Posterior cingulate gyrus (tissue), 11 donors: Measurements from ENCODE around the gene FAM120B.
A peak's percentile ranks its signal among the peaks of the same experiment; 100 is the strongest.

ENCODE experiments used
- DNase-seq, 10 donors: peaks; one replicate each; pipeline versions ENCODE4 v3.0.0 to v3.0.0-alpha.2; 2020 to 2021; ENCODE audit warnings: mixed read lengths in 3 of 10
- intact Hi-C: fragments of 100-400 bp; cut with DNase I; formaldehyde crosslinking; loops from one replicate; pipeline ENCODE4 v1.15.1; 2023

The FAM120B gene

DNA sequence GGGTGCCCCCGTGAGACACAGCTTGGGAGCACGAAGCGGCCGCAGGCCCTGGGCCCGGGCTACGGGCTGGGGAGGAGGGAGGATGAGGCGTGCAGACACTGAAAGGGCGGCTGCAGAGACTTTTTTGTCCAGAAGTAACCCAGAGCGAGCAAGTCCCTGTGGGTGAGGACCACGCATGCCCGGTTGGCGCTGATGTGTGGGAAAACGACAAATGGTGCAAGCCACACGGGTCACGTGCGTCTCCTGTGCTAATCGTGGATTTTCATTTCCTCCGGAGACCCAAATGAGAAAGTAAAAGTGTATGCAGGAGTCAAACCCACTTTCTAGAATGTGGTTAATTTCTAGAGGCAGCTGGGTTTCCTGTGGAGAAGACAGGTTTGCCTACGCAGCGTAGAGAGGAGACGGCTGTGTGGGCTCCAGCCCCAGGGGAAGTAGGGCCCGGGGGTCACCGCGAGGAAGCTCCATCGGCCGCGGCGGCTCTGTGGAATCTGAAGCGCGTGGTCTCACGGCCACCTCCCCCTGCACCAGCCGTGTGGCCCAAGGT lies 34.7 kb upstream of the FAM120B start:
- intact Hi-C loops, result no loop called here
- peak in 4 of 10 donors; percentile 28 to 82 (median 61) for DNase-seq

DNA sequence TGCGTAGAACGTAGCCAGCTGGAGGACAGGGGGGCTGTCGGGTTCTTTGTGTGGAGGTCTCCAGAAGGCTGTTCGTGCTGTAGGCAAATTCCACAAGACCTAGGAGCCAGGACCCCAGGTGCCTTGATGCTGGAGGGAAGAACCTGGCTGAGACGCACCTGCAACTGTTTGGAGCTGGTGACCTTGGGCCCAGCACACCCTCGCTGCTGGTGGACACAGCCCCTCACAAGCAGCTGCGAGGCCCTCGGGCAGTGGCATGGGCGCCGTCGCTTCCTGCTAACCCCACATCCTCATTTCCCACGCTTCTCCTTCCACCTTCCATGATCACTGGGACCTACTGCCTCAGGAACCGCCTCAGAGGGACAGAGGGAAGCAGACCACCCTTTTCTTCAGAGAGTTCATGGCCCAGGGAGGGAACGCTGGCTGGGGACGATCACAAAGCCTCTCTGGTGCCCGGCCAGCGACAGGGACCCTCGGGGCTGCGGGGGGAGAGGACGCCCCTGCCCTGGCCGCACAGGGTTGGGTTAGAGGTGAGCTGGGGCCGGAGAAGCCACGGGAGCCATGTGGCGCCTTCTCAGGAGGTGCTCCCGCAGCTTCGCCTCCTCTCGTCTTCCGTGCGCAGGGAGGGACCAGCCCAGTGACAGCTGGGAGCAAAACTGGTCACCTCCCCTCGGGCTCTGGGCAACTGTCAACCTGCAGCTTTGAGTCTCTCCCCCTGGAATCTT lies 34.1 kb upstream of the FAM120B start:
- peak in 3 of 10 donors; percentile 22 to 75 (median 70) for DNase-seq
- intact Hi-C loops, result no loop called here

DNA sequence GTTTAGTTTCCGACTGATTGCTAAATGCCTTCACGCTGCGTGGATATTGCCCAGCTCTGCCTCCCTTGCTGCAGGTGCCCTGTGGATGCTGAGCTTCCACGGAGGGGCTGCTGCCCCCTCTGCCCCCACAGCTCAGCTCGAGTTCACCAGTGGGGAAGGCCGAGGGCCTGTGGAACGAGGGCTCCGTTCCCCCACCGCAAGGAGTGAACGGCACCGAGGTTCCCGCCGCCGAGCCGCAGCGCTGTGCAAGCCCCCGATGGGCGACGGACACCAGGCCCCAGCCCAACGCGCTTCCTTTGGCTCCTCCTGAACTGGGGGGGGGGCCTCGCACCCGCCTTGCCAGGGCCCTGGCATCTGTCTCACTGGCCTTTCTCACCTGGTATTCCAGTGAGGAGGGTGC lies 33.4 kb upstream of the FAM120B start:
- peak in 3 of 10 donors; percentile 47 to 77 (median 74) for DNase-seq
- intact Hi-C loops, result no loop called here

DNA sequence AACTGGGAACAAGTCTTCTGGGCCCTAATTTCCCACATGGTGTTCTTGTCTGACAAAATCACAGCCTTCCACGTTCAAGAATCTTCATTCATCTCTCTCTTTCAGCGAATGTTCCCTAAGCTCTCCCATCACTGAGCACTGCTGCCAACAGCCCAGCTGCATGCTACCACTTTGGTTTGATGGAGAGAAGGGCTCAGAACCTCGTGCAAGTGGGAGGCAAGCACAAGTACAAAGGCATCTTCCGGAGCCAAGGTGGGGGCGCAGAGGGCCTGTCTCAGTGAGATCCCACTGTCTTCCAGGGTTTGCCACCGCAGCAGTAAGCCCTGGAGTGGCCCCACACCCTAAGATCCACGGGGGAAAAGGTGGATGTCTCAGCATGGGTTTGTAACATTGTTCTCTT lies 32.9 kb upstream of the FAM120B start:
- intact Hi-C loops, result no loop called here
- peak in 3 of 10 donors; percentile 20 to 67 (median 59) for DNase-seq

DNA sequence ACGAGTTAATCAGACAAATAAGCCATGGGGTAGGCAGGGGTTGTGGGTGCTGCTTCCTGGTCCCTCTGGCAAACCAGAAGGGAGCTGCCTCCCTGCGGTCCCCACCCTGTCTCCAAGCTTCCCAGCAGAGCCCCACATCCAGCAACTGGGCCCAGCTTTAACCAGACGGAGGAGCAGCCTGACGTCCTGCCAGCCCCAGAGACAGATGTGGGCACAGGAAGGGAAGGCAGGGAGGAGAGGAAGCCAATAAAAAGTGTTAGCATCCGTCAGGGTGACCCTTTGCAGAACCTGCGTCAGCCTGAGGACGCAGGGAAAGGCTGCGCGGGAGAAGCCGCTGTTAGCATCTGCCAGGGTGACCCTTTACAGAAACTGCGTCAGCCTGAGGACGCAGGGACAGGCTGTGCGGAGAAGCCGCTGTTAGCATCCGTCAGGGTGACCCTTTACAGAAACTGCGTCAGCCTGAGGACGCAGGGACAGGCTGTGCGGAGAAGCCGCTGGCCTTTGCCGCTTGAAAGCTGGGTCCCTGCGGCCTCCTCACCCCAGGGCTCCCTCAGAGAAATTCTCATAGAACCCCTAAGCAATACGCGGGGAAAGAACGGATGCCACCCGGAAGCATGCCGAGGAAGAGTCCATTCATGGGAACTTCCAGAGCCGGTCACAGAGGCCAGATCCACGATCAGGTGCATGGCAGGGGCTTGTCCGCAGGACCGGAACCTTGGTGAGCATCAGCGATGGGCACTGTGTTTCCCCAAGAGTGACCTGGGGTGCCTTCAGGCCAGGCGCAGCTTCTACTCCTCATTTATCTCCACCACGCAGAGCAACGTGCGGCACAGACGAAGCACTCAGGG lies 31.6 kb upstream of the FAM120B start:
- peak in 2 of 10 donors; percentile 44 to 78 for DNase-seq
- intact Hi-C loops, result no loop called here

DNA sequence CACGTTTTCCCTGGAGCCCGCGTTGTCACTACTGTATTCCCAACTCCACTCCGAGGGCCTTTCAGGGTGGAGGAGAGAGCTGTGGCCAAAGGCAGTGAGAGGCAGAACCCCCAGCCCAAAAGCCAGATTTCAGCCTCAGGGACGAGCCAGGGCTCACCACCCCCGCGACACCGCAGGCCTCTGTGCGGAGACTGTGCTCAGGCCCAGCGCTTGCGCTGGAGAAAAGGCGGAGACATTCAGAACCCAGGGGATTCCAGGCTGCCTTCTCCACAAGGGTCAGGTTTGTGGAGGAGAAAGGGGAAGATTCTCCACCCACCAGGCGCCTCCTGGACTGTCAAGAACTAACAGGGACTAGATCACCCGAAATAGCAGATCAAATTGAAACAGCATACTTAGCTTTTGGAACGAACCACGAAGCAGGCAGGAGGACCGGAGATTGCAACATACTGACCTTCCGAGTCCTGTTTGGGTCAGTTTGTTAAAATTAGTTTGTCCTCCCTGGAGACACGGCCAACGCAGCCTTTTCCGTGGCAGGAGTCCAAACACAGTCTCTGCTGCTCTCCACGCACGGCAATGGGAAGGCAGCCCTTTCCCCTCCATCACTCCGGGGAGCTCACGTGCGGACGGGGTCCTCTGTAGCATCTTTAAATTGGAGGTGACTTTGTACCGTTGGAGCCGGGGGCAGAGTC lies 30.0 kb upstream of the FAM120B start:
- intact Hi-C loops, result no loop called here
- peak in 3 of 10 donors; percentile 48 to 78 (median 56) for DNase-seq

DNA sequence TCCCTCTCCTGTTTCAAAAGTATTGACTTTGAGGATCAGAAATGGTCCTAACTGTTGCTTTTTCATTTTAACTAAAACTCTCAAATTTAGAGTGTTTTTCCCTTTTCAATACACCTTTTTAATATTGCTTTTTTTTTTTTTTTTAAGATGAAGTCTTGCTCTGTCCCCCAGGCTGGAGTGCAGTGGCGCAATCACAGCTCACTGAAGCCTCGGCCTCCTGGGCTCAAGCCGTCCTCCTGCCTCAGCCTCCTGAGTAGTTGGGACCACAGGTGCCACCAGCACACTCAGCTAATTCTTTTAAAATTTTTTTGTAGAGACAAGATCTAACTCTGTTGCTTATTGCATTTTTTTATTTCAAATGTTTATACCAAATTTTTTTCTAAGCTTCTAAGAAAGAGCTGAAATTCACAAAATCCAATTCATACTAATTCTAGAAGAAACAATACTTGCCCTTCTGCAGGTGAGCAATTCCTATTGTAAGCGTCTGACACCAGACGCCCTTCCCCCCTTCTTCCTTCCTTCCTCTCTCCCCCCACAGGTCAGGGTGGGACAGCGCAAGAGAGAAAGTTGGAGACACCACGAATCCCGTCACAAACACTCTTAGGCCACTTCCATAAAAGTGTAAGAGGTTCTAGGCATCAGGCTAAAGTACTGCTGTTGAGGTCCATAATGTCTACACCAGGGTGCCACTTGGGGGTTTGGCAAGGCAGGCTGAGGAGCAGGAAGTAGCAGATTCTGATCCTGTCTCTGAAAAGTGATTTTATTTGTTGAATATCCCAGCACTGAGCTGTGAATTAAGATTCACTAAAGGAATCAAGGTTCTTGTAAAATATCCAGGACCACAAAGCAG lies 28.4 kb upstream of the FAM120B start:
- peak in 3 of 10 donors; percentile 20 to 56 (median 55) for DNase-seq
- intact Hi-C loops, result no loop called here

DNA sequence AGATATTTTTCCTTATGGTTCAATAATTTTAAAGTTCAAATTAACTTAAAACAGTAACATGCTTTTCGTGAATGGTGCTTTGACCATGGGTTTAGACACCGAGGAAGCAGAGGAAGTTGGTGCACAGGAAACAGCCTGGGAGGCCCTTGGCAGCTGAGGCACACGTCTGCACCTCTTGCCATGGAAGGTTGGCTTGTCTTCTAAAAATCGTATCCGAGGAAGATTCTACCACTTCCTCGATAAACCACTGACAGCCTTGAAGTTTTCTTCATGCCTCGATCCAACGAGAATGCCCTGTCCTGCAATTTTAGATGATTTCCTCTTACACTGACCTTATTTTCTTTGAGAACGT lies 27.8 kb upstream of the FAM120B start:
- DNase-seq, result peak in 1 of 10 donors; percentile 37
- intact Hi-C loops, result no loop called here

DNA sequence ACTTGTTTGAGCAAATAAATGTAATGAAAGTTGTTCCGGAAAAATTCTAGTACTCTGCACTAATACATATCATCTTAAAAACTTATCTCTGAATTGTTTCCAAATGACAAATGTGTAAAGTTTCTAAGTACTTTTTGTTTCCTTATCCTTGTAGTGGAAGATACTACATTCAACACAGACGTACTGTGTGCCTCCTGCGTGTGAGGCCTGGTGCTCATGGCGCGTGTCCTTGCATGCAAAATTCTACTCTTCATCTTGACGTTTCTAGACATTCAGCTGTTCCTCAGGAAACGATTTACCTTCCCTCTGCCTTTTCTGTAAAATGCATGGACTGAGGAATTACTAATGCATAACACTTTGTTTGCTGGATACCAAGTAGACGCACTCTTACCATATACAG lies 27.1 kb upstream of the FAM120B start:
- intact Hi-C loops, result no loop called here
- peak in 2 of 10 donors; percentile 32 to 61 for DNase-seq

DNA sequence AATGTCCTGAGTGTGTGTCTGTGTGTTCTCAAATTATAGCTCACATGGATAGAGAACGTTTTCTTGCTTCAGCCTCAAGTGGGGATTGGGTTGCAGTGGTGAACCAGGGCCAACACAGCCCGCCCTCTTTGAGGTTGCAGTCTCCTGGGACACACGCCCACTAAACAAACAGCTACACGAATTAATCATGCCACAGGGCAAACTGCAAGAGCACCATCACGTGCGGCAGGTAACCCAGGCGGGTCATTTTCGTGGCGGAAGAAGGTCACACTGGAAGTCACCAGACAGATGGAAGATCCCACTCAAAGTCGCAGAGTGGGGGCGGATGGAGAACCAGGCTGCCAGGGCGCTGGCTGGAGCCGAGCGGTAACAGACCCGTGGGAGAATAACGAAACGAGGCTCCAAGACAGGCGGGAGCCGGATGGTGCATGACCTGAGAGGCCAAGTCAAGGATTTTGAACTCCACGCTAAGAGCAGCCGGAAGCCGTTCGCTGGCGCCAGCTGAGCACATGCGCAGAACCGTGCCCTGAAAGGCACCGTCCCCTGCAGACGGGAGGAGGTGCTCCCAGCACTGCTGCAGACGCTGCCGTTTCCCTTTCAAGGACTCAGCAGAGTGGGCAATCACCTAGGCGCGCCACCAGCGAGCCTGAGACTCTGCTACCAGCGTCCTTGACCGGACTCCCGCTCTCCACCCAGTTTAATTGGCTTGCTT lies 26.4 kb upstream of the FAM120B start:
- peak in 5 of 10 donors; percentile 43 to 91 (median 72) for DNase-seq
- intact Hi-C loops, result no loop called here

DNA sequence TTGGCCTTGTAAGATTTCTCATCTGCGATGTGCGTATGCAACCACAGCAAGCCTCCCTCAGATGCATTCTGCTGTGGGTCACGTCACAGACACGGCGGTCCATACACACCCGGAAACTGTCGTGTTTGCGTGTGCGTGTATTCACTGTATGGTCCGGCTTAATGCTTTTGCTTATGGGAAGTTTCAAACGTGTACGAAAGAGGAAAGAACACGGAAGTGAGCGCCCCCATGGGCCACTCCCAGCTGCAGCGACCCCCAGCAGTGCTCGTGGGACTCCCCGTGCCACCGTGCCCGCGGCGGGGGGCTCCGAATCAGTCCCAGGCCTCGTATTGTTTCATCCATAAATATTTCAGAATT lies 25.9 kb upstream of the FAM120B start:
- intact Hi-C loops, result no loop called here

DNA sequence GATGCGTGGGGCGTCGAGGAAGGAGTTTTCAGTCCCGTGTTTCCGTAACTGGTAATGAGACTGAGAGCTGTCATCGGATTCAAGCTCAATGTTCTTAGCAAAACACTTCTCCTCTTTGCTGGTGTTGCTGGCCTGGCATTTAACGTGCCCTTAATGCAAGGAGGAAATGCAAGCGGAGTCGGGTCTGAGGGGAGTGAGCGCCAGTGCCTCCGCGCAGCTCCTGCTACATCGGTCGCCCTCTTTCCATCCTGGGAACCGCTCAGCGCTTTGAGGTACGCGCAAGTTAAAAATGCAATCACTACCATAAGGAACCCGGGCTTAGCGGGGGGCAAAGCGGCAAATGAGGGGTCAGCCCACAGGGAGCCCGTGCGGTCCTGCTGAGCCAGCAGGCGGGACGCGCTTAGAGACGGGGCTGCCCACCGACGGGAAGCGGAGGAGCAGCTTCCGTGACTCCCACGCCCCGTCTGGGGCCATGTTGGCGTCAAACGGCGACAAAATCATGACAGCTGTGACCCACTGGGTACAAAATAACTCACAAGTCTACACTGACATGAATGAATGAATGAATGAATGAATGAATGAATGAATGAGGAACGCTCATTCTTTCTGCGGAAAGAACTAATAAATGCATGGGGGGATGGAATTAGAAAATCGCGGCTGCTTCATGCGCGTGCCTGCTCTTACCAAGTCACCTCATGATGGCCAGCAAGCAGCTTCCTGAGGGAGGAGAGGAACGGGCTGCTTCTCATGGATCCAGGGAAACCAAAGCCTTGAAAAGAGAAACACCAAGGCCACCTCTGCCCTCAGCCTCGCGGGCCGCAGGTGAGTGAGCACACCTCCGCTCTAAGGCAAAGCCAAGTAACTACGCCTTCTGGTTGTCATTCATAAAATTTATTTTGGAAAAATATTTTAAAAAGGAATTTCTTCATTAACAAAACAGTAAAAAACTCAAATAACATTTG lies 24.9 kb upstream of the FAM120B start:
- intact Hi-C loops, result no loop called here
- peak in 3 of 10 donors; percentile 39 to 74 (median 69) for DNase-seq

More for the DNA sequence above, 25.9 kb upstream of the FAM120B start:
- peak in 3 of 10 donors; percentile 39 to 61 (median 40) for DNase-seq

DNA sequence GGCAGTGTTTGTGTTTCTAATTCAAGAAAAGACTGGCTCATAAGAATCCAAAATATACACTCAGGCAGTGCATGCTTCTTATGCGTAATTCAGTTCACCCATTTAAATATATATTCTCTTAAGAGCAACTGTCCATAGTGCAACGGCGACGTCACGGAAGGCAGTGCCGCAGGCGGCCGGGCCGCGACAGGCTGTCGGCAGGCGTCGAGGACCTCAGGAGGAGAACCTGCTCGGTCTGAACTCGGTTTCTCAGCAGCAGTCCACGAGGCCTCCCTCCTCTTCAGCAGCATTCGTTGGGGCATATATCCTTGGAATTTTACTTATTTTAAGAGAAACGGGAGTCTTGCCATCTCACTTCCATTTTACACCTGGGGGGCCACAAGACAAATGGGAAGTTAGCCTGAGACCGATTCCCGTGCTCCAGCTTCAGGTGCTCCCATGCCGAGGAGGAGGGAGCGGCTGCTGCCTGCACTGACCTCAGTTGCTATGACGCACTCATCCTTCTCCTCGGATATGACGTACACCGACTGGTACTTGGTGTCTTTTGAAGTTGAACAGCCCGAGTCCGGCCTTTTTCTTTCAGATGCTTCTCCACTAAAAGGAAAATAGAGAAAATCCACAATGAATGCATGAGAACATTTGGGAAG lies 23.9 kb upstream of the FAM120B start:
- peak in 3 of 10 donors; percentile 54 to 66 (median 66) for DNase-seq
- intact Hi-C loops, result no loop called here

DNA sequence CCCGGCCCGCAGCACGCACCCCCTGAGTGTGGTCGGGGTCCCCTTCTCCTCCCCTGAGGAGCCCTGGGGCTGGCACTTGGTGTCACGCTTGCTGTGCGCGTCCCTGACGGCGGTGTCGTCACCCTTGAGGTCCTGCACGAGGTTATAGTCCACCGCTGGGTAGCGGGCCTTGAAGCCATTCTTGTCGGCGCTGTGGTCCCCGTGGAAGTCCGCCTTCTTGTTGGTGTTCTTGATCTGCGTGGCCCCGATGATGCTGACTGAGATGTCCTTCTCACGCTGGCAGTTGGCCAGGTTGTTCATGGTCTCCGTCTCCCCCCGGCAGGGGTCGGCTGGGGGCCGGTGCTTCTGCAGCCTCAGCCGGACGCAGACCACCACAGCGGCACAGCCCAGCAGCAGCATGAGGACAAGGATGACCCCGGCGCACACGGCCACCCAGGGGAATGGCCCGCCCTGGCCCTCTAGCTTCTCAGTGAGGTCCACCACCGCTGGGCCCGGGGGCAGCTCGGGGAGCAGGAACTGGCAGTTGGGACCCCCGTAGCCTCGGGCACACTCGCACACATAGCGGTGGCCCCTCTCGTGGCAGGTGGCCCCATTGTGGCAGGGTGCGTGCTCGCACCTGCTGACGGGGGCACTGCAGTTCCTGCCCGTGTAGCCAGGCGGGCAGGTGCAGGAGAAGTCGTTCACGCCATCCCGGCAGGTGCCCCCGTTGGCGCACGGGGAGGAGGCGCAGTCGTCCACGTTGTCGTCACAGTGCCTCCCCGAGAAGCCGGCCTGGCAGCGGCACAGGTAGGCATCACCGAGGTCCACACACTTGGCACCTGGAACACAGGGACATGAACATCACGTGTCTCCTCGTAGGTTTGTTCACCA lies 23.1 kb upstream of the FAM120B start:
- intact Hi-C loops, result no loop called here
- DNase-seq, result peak in 3 of 10 donors; percentile 69 to 83 (median 78)

DNA sequence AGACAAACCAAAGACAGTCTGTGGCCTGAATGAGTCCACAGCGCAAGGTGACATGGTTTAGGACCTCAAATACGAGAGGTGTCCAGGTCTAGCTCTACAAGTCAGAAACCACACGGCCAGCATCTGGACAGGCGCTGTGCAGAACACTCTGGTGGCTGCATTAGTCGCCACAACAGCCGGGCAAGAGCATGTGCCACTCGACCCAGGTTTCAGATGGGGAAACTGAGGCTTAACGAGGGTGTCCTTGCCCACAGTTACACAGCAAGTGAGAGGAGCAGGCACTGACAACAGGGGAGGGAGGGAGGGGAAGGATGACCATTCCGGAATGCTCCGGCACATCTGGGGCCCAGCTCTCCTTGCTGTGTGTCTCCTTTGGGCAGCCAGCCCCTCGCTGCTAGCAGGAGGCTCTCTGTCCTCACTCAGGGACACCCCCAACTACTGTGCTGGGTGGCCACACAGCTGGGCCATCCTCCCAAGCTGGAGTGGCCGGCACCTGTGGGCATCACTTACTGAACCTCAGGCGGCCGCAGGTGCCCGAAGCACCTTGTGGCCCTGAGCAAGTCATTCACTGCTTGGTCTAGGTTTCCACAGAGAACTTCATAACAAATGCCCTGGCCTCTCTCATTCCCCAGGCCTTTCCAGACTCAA lies 22.3 kb upstream of the FAM120B start:
- peak in 2 of 10 donors; percentile 44 to 59 for DNase-seq

More for the DNA sequence above, 22.3 kb upstream of the FAM120B start:
- intact Hi-C loops, result no loop called here
